ENCODE data around the gene TNNI2.
A peak's percentile ranks its signal among the peaks of the same experiment; 100 is the strongest.

The TNNI2 gene

DNA sequence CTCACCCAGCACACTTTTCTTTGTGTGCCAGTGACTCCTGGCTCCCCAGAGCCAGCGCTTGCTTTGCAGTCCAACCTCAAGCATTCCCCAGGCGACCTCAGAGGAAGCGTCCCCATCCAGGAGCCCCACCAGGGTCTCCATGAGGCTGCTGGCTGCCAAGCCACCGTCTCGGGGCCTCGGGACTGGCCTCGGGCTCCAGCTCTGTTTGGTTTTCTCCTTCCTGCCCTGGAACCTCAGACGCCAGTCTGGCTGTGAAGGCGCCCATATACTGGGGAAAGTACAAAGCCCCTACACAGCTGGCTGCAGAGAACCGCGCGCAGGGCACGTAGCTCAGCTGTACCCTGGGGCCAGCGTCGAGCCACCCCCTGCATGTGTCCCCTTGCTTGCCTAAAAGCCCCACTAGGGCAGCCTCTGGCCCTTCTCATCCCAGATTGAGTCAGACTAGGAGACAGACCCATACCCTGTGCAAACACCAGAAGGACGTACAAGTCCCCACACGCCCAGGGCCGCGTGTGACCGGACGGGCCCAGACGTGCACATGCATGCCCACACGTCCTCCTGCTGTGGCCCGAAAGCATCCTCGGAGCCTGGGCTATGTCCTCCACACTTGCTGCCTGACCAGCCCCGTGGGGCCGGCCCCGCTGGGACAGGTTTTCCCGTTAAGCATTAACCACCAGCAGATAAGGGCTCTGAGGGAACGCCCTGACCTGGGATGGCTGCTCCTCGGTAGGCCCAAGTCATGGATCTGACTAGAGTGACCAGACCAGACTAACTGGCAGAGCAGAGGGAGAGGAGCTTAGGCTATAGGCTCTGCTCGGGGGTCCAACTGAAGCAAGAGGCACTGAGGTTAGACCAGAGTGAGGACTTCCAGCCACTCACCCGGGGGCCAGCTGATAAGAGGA, 8.2 kb upstream of the TNNI2 start:
- DNase-seq (ENCODE audit: low spot score): no peak
- H3K27ac ChIP-seq: peak overlapping the region; percentile 55 to 97
- TF ChIP-seq, protein P1, sequence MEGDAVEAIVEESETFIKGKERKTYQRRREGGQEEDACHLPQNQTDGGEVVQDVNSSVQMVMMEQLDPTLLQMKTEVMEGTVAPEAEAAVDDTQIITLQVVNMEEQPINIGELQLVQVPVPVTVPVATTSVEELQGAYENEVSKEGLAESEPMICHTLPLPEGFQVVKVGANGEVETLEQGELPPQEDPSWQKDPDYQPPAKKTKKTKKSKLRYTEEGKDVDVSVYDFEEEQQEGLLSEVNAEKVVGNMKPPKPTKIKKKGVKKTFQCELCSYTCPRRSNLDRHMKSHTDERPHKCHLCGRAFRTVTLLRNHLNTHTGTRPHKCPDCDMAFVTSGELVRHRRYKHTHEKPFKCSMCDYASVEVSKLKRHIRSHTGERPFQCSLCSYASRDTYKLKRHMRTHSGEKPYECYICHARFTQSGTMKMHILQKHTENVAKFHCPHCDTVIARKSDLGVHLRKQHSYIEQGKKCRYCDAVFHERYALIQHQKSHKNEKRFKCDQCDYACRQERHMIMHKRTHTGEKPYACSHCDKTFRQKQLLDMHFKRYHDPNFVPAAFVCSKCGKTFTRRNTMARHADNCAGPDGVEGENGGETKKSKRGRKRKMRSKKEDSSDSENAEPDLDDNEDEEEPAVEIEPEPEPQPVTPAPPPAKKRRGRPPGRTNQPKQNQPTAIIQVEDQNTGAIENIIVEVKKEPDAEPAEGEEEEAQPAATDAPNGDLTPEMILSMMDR (IDR thresholded peaks at IDR 0.05): no peak
- H3K4me3 ChIP-seq: no peak overlapping the region

DNA sequence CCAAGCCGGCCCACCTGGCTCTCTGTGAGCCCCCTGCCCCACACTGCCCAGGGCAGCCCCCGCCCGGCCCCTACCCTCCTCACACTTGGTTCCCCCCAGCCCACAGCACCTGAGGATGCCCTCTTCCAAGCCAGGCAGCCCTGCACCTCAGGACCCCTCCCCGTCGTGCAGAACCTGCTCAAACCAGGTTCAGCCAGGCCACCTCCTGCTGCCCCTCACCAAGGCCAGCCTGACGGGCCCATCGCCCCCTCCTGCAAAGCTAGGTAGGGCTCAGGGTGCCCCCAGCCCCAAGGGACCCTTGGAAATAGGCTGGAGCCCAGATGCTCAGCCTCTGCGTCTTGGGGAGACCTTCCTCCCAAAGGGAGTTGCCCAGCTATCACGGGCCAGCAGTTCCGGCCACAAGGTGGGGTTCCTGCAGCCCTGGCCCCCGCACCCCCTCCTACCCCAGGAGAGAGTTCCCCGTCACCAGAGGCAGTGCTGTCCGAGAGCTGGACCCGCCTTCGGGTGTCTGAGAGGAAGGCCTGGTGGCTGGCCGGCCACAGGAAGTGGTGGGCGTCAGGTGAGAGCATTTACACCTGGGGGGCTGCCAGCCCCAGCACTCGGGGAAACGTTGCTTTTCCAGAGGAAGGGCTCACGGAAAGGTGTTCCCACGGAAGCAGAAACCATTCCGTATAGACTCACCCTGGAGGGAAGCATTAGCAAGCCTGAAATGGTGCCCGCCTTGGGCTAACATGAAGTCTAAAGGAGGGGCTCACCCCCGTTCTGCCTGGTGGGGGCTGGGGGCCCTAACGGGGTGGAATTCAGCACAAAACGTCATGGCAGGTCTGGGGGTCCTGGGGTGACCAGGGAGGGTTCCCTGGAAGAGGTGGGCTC, 7.2 kb upstream of the TNNI2 start:
- Histone ChIP-seq H3K4me3 (no peak overlapping the region), H3K27ac (peak overlapping the region; percentile 55 to 97)
- TF ChIP-seq, protein P1 (IDR thresholded peaks at IDR 0.05): no peak
- DNase-seq (ENCODE audit: low spot score): no peak

DNA sequence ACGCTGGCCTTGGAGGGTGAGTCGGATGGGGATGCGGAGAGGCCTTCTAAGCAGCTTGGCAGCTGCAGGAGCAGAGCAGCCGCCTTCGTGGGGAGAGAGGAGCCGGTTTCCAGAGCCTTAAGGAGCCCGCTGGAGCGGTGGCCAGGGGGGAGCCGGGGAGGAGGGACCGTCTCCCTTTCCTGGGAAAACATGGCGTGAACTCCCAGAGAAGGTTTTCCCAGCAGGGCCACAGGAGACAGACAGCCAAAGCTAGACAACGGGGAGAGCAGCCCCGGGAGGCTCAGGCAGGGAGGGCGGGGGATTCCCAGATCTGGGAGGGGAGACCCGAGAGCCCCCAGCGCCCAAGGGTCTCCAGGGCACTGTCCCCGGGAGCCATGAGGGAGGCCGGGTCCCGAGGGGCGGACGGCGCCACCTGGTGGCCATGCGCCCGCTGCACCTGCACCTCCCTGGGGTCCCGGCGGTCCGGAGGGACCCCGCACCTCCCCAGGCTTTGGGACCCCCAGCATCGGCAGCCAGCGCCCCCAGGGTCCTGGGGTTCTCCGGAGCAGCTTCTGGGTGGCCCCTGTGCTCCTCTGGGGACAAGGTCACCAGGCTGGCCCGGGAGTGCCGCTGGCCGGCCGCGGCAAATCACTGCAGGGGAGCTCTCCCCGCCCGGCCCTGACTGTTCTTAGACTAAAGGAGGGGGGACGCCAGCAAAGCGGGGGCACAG, 6.4 kb upstream of the TNNI2 start:
- peak overlapping the region; percentile 55 to 97 for H3K27ac ChIP-seq
- no peak for DNase-seq (ENCODE audit: low spot score)

DNA sequence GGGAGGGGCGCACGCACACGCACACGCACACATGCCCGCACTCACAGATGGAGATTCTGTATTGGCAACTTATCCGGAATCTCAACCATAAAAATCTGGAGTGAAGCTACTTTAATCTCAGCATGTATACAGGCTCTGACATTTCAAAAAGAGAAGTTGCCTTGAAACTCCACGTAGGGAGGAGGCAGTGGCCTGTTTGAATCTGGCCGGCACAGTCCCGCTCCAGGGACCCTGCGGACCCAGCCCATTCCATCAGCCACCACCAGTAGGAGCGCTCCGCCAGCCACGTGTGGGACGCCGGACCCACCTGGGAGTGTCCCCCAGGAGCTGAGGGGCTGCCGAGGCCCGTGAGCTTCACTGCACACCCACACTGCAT, 5.9 kb upstream of the TNNI2 start:
- no peak for DNase-seq (ENCODE audit: low spot score)
- no peak overlapping the region for H3K27ac ChIP-seq
- TF ChIP-seq, protein P1 (IDR thresholded peaks at IDR 0.05): no peak
- peak overlapping the region; percentile 46 for H3K4me3 ChIP-seq

More for the DNA sequence above, 6.4 kb upstream of the TNNI2 start:
- H3K4me3 ChIP-seq: peak overlapping the region; percentile 46
- TF ChIP-seq, protein P1 (IDR thresholded peaks at IDR 0.05): peak; percentile 99

DNA sequence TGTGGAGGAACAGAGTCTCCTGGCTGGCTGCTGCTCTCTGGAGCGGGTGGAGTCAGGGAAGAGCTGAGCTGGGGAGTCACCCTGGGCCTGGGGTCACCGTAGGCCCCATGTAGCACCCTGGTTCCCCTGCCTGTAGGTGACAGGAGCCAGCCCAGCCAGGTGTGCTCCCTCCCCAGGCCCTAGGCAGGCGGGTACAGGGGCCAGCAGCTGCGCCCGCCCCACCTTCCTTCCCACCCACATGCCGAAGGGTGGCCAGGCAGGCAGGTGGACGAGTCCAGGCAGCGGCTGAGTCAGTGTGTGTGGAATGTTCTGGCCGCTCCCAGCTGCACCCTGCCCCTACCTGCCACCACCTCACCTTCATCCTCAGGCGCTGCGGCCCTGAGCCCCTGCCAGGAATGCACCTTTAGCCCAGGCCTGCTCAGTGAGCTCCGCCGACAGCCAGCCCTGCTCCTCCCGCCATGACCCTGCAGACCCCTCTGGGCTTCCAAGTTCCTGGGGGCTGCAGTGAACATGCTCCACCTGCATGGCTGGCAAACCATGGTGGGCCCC, 4.6 kb upstream of the TNNI2 start:
- Histone ChIP-seq H3K27ac (no peak overlapping the region), H3K4me3 (no peak overlapping the region)
- TF ChIP-seq, protein P1 (IDR thresholded peaks at IDR 0.05): no peak
- no peak for DNase-seq (ENCODE audit: low spot score)

DNA sequence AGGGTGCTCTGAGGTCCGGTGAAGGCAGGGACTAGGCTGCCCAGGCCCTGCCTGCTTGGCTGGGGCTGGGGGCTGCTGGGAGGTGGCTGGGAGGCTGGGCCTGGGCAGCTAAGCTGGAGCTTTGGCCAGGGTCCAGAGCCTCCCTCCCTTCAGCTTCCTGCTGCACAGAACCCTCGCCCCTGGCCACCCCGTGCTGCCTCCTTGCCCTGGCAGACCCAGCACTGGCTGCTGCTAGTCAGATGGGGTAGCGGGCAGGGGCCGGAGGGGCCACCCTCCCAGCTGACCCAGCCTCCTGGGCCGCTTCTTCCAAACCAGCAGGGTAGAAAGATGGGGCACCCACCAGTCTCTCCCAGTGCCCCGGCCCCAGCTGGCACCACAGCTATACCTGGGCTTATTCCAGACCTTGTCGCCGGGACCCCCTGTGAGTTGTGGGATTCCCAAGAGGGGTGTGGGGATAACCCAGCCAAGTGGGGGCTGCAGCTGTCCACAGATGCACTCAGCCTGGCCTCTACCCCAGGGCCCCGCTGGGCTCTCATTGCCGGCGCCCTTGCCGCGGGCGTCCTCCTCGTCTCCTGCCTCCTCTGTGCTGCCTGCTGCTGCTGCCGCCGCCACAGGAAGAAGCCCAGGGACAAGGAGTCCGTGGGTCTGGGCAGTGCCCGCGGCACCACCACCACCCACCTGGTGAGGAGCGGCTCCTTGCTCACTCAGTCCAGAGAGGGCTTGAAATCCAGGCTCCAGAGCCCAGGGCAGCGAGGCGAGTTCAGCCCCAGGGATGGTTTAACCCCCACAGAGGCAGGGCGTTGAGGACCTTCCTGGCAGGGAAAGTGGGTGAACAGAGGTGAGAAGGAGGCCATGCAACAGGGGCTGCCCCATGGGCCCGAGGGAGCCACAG, 3.8 kb upstream of the TNNI2 start, which contains the start of gene SYT8:
Gene SYT8, plus strand, starts transcription at position 212 of the 892 bp plus-strand sequence. Its CDS starts 116 bp downstream, at position 328.
- Histone ChIP-seq H3K27ac (no peak within 1 kb of the TSS), H3K4me3 (no peak within 1 kb of the TSS)
- TF ChIP-seq, protein P1 (IDR thresholded peaks at IDR 0.05): no peak
- no peak for DNase-seq (ENCODE audit: low spot score)

Measured in coronary artery (tissue), 2 donors.